Testis (tissue), 2 donors: Measurements from ENCODE around the gene KIF26B.

Experiments used
- CTCF ChIP-seq, 3 experiments: fragments of 450-650 bp in 2 of 3; fragments of 200-600 bp in 1 of 3; sonication (generic) in 1 of 3; IDR thresholded peaks; one replicate each; pipeline ENCODE4 v1.5.1; 2016 to 2019; ENCODE audit warnings: antibody characterized with exemption in 3 of 3, mild to moderate bottlenecking in 2 of 3, moderate library complexity in 1 of 3
- POLR2A ChIP-seq: fragments of 450-650 bp; IDR thresholded peaks from one replicate; pipeline ENCODE4 v1.6.1; 2017; ENCODE audit warnings: antibody characterized with exemption, mild to moderate bottlenecking, moderate library complexity

- TF ChIP-seq CTCF (IDR thresholded peaks at IDR 0.05) (no peak), POLR2A (no peak)
Measured at GRCh38 chr1:245212221-245212710, 57.5 kb downstream of the KIF26B start.
